Common myeloid progenitor, CD34-positive (primary cell): ENCODE data around the gene PCBD1.

Source experiments
- CTCF ChIA-PET: fragments of 350-600 bp; sonication (Branson Sonifier 250); formaldehyde crosslinking; loops from one replicate; lab custom pipeline; 2021; ENCODE audit warnings: antibody characterized with exemption; lab: Charles Lee
- POLR2A ChIA-PET: fragments of 350-600 bp; sonication (Branson Sonifier 250); formaldehyde crosslinking; loops from one replicate; lab custom pipeline; 2021; ENCODE audit warnings: antibody characterized with exemption; lab: Charles Lee
- DNase-seq, 3 donors: peaks; one replicate each; pipeline versions ENCODE4 v3.0.0 to v3.0.0-alpha.2; 2013
- H3K27ac ChIP-seq, 2 experiments: 1 replicate in 1 of 2; 2 replicates in 1 of 2; pipeline ENCODE4 v1.7.0; 2013; ENCODE audit warnings: inconsistent platforms in 2 of 2, low read length in 2 of 2, mild to moderate bottlenecking in 2 of 2, low read depth in 1 of 2, moderate library complexity in 1 of 2; ENCODE audit not compliant: severe bottlenecking in 2 of 2, insufficient read depth in 1 of 2, poor library complexity in 1 of 2
- H3K27me3 ChIP-seq, 5 experiments: replicated peaks in 2 of 5; 1 replicate in 3 of 5; 2 replicates in 2 of 5; pipeline versions ENCODE4 v1.6.1 to v1.7.0; 2013; ENCODE audit warnings: low read length in 4 of 5, mild to moderate bottlenecking in 2 of 5, moderate library complexity in 2 of 5, inconsistent platforms in 1 of 5; ENCODE audit not compliant: insufficient read depth in 5 of 5, control insufficient read depth in 4 of 5
- H3K36me3 ChIP-seq, 4 experiments: 1 replicate in 2 of 4; 2 replicates in 2 of 4; pipeline versions ENCODE4 v1.6.1 to v1.7.0; 2013; ENCODE audit warnings: low read length in 3 of 4, control low read depth in 1 of 4, mild to moderate bottlenecking in 1 of 4; ENCODE audit not compliant: control insufficient read depth in 4 of 4, insufficient read depth in 4 of 4
- H3K4me1 ChIP-seq, 4 experiments: 1 replicate in 3 of 4; 2 replicates in 1 of 4; pipeline versions ENCODE4 v1.6.1 to v1.7.1; 2013; ENCODE audit warnings: low read length in 3 of 4, mild to moderate bottlenecking in 3 of 4, control low read depth in 1 of 4, inconsistent platforms in 1 of 4, moderate library complexity in 1 of 4; ENCODE audit not compliant: control insufficient read depth in 4 of 4, insufficient read depth in 4 of 4; ENCODE audit errors: control extremely low read depth in 1 of 4
- H3K4me3 ChIP-seq, 7 experiments: 1 replicate in 4 of 7; 2 replicates in 3 of 7; pipeline versions ENCODE4 v1.5.1 to v1.7.0; 2013; ENCODE audit warnings: mild to moderate bottlenecking in 7 of 7, low read length in 6 of 7, moderate library complexity in 6 of 7, inconsistent platforms in 2 of 7, low read depth in 2 of 7, control low read depth in 1 of 7; ENCODE audit not compliant: insufficient read depth in 4 of 7, control insufficient read depth in 1 of 7; ENCODE audit errors: extremely low read depth in 1 of 7
- H3K9me3 ChIP-seq, 5 experiments: 1 replicate in 4 of 5; 2 replicates in 1 of 5; pipeline versions ENCODE4 v1.6.1 to v1.7.1; 2013; ENCODE audit warnings: low read length in 4 of 5, mild to moderate bottlenecking in 2 of 5, inconsistent platforms in 1 of 5, low read depth in 1 of 5, moderate library complexity in 1 of 5; ENCODE audit not compliant: control insufficient read depth in 4 of 5, insufficient read depth in 2 of 5; ENCODE audit errors: control extremely low read depth in 1 of 5
- WGBS: methylation state at CpG from one replicate; pipeline ENCODE4 v1.1.5; 2013; ENCODE audit not compliant: insufficient coverage; 5-methylcytosine and 5-hydroxymethylcytosine counted together

The PCBD1 gene

GRCh38 chr10:70833601-70834000 lies 54.8 kb downstream of the PCBD1 start:
- POLR2A ChIA-PET = no interaction called here
- Histone ChIP-seq H3K36me3 (peaks cover 3 to 6% (median 4%) of the 10 kb centered on the region in 4 experiments), H3K9me3 (peaks cover 0 to 8% (median 4%) of the 10 kb centered on the region in 5 experiments), H3K4me1 (peaks cover 5 to 28% (median 15%) of the 10 kb centered on the region in 4 experiments), H3K27ac (no peak overlapping the region), H3K27me3 (no peaks in the 10 kb centered on the region), H3K4me3 (no peak overlapping the region)
- no peak for DNase-seq
- WGBS = 95% methylated on average over 2 of the region's 2 CpGs
- CTCF ChIA-PET = interaction anchor here (1.3 to 2.6 kb wide), 8 partner anchors 12 to 372 kb away, joined by 3 to 11 read pairs (median 4); partner anchors contain the start of gene SGPL1
